CD4-positive, alpha-beta memory T cell (primary cell): Measurements from ENCODE around the gene TEX35. TPM values are rescaled to one million over a fixed set of nuclear protein-coding genes. Genes with fewer than 3 reads are reported as not detected.

ENCODE experiments used
- polyA plus RNA-seq, 2 donors: library from polyadenylated mRNA; unstranded; fragments of 300-500 nt; fragmentation: Illumina TruSeq; gene quantifications; one replicate each; pipeline ENCODE4 v1.2.3, GENCODE V29; 2021
- total RNA-seq, 2 experiments: library from RNA; stranded (reverse); gene quantifications; one replicate each; pipeline ENCODE4 v1.2.3, GENCODE V29; 2021

The TEX35 gene
- total and polyA plus RNA-seq, 4 experiments from 2014 or later = 0.16 TPM; not detected in 3

Other genes with a start within 250 kb of the TEX35 start
- not detected for gene CLEC20A, start 16.1 kb upstream of the TEX35 start, total RNA-seq
- not detected for gene CLEC20A, start 16.1 kb upstream of the TEX35 start, polyA plus RNA-seq
- gene RALGPS2, start 212.1 kb downstream of the TEX35 start, total RNA-seq = 10 to 100 TPM; 12.4 to 15.0 TPM
- 1 to 10 TPM; 1.6 to 3.3 TPM for gene RALGPS2, start 212.1 kb downstream of the TEX35 start, polyA plus RNA-seq